HG03108 (cell line): ENCODE measurements around the gene ARHGAP35.
"Not testable (repeated sequence)": the region's sequence is repeated elsewhere in the genome, so short reads cannot be mapped to it uniquely, and the experiment has no call there.

Experiments used
- ATAC-seq: cut with Tn5 transposase; IDR thresholded peaks from one replicate; pipeline ENCODE4 v1.9.1; 2021; ENCODE audit warnings: moderate library complexity; ENCODE audit not compliant: unreplicated experiment

ARHGAP35 gene

DNA sequence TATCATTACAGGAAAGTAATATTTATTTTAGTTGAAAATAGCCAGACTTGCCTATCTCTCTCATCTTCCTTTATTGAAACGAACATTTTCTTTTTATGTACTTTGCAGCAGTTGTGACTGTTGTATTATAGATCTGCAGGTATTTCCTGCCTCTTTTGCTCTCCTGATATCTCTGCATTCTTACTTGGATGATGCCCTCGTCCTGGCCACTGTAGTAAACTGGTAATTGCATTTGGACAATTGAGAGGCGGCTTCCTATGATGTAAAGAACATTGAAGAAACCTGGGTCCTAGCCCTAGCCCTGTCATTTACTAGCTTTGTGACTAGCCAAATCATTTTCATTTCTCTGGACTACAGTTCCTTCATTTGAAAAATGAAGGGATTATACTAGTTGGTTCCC, 6.4 kb downstream of the ARHGAP35 start:
- no peak for ATAC-seq

- ATAC-seq: no peak
Observed at GRCh38 chr19:46868025-46868802, 7.4 kb downstream of the ARHGAP35 start.

DNA sequence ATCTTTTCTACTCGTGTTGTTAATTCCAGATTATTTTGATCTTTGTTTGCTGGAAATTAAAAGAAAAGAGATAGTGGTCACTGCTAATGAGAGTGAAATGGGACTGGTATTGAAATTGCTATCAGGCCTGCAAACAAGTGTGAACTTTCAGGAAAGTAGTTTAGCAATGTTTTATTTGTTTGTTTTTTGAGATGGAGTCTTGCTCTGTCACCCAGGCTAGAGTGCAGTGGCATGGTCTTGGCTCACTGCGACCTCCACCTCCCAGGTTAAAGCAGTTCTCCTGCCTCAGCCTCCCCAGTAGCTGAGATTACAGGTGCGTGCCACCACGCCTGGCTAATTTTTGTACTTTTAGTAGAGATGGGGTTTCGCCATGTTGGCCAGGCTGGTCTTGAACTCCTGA, 10.4 kb downstream of the ARHGAP35 start:
- not testable (repeated sequence) for ATAC-seq

DNA sequence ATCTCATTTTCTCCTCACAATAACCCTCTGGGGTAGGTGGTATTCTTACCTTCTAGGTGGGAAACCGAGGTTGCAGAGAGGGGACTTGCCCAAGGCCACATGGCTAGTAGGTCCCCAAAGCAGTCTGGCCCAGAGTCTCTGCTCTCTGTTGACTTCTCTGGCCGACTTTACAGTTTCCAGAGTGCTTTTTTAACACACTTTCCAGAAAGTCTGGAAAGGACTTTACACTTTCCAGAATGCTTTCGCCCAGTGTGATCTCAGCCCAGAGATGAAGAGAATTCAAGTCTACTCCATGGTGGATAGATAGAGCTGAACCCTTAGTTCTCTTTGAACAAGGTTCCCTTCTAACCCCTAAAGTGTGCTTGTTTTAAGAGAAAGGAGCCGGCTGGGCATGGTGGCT, 12.2 kb downstream of the ARHGAP35 start:
- no peak for ATAC-seq

- no peak for ATAC-seq
Observed at GRCh38 chr19:46875234-46875633, 14.4 kb downstream of the ARHGAP35 start.

DNA sequence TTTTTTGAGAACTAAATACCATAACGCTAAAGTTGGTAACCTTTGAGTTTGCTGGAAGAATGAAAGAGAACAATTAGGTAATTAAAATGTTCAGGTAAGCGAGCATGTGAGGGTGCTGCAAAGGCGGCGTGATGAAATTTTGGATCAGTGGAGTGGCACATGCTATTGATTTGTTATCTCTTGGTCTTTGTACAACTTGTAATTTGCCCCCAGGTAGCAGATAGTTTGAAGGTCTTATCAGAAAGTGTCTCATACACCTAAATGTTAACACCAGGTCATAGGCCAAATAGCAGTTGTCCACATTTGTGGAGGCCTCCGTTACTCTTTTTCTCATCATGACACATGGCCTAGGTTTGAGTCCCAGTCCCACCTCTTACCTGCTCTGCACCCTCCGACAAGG, 14.9 kb downstream of the ARHGAP35 start:
- ATAC-seq: no peak

- ATAC-seq: no peak
Observed at GRCh38 chr19:46878613-46879375, 18.0 kb downstream of the ARHGAP35 start.

- no peak for ATAC-seq
Observed at GRCh38 chr19:46880431-46880830, 19.6 kb downstream of the ARHGAP35 start.

DNA sequence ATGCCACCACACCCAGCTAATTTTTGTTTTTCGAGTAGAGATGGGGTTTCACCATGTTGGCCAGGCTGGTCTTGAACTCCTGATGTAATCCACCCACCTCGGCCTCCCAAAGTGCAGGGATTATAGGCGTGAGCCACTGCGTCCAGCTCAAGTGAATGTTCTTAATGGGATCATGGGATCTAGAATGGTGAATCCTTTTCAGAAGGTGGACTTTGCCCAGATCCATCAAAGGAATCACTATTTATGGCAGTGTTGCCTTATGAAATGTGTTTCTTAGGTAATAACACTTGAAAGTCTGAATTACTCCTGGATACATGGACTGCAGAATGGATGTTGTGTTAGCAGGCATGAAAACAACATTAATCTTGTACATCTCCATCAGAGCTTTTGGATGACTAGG, 20.3 kb downstream of the ARHGAP35 start:
- no peak for ATAC-seq

GRCh38 chr19:46882034-46882433, 21.2 kb downstream of the ARHGAP35 start:
- ATAC-seq: no peak

DNA sequence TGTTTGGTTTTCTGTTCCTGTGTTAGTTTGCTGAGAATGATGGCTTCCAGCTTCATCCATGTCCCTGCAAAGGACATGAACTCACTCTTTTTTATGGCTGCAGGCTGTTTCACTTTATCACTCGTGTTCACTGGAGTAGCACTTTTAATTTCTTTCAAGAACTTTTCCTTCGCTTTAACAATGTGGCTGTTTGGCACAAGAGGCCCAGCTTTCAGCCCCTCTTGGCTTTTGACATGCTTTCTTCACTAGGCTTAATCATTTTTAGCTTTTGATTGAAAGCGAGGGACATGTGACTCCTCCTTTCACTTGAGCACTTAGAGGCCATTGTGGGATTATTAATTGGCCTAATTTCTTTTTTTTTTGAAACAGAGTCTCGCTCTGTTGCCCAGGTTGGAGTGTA, 22.0 kb downstream of the ARHGAP35 start:
- ATAC-seq: not testable (repeated sequence)

DNA sequence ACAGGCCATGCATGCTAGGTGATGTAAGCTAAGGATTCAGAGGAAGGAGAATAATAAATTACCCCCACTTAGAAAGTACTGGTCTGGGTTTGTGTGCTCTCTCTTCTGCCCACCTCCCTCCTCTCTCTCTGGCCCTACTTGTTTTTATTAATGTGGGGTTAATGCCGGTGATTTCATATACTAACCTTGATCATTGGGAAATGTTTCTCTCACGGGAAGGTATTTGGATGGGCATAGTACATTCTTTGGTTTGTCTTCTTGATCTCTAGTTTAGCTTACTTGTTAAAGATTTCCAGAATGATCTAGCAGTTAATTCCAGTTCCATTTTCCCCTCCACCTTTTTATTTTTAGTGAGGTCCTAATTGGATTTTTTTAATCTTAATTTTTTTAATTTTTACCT, 24.6 kb downstream of the ARHGAP35 start:
- no peak for ATAC-seq

DNA sequence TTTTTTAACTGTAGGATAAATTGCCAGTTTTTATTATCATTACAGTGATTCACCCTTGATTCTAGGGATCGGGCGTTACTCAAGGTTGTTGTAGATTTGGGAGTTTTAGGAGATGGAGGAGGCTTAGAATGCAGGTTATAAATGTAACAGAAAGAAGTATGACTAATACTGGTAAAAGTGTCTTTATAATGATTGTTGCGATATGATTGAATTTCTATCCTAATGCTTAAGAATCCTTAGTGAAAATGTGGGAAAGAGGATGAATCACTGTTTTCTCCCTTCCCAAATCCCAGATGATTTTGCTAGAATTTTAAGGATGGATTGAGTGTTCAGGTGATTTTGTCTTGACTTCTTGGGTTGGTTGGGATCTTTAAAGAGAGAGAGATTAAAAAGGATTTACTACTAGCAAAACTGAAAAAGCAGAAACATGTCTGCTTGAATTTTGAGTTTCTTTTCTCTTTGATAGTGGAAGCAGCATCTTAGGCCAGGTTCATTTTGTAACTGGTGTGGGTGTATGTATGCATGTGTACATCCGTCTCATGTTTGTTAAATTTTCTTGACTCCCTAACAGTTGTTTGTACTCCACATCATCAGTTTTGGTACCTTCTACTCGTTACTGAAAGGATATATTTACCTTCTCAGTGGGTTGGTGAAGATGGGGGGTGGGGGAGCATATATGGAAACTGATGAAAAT, 25.9 kb downstream of the ARHGAP35 start:
- ATAC-seq: no peak

GRCh38 chr19:46887240-46887782, 26.5 kb downstream of the ARHGAP35 start:
- ATAC-seq: no peak

GRCh38 chr19:46890423-46891170, 29.8 kb downstream of the ARHGAP35 start:
- ATAC-seq: no peak

- no peak for ATAC-seq
Observed at GRCh38 chr19:46892252-46893179, 31.7 kb downstream of the ARHGAP35 start.

- ATAC-seq: no peak
Observed at GRCh38 chr19:46896076-46896794, 35.4 kb downstream of the ARHGAP35 start.

DNA sequence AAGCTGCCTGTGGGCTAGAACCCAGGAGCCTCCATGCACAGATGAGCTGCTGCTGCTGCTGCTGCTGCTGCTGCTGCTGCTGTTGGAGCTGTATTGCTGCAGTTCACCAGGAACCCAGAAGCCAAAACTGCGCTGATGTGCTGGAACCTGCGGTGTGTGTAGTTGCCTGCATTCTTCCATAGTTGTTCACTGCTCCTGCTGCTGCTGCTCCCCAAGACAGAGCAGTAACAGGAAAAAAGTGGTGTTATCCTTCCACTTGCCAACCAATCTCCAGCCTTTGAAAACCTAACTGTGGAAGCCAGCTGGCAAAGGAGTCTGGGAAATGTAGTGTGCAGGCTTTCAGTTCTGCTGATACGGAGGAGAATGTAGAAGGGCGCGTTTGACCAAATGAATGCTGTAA, 37.9 kb downstream of the ARHGAP35 start:
- no peak for ATAC-seq

GRCh38 chr19:46900341-46900740, 39.5 kb downstream of the ARHGAP35 start:
- no peak for ATAC-seq
